Midbrain (tissue), 1 donor: ENCODE measurements around the gene UGT2B10.
"Not testable (repeated sequence)": the region's sequence is repeated elsewhere in the genome, so short reads cannot be mapped to it uniquely, and the experiment has no call there.

Experiments used
- DNase-seq: peaks from one replicate; lab custom pipeline; 2025; lab: John Stamatoyannopoulos, UW

The UGT2B10 gene

DNA sequence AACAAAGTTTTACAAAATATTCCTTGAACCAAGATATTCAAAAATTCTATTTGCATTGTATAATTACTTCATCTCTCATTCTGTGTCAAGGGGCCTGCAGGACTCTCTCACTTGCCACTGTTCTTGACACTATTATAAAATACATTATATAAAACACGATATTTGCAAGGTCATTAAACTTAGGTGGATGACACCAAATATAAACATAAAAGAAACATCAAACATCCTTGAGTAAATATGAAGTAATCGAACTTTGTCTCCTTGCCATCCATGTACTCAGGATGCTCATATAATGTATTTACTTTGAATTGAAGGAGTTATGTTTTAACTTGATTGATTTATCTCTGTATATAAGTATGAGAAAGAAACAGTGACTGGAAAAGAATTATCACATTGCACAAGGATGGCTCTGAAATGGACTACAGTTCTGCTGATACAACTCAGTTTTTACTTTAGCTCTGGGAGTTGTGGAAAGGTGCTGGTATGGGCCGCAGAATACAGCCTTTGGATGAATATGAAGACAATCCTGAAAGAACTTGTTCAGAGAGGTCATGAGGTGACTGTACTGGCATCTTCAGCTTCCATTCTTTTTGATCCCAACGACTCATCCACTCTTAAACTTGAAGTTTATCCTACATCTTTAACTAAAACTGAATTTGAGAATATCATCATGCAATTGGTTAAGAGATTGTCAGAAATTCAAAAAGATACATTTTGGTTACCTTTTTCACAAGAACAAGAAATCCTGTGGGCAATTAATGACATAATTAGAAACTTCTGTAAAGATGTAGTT lies at the start of gene UGT2B10:
TSS of gene UGT2B10 (plus strand) at position 378 of the 793 bp plus-strand sequence. CDS start at position 404, 26 bp downstream.
- not testable (repeated sequence) for DNase-seq

DNA sequence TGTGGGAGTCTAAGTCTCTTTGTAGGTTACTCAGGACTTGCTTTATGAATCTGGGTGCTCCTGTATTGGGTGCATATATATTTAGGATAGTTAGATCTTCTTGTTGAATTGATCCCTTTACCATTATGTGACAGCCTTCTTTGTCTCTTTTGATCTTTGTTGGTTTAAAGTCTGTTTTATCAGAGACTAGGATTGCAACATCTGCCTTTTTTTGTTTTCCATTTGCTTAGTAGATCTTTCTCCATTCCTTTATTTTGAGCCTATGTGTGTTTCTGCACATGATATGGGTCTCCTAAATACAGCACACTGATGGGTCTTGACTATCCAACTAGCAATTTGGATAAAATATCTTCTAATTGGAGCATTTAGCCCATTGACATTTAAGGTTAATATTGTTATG lies 44.0 kb upstream of the UGT2B10 start:
- DNase-seq: not testable (repeated sequence)

DNA sequence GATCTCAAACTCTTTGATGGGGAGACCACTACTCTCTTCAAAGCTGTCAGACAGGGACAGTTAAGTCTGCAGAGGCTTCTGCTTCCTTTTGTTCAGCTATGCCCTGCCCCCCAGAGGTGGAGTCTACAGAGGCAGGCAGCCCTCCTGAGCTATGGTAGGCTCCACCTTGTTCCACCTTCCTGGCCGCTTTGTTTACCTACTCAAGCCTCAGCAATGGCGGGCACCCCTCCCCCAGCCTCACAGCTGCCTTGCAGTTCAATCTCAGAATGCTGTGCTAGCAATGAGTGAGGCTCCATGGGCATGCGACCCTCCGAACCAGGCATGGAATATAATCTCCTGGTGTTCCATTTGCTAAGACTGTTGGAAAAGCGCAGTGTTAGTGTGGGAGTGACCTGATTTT lies 42.1 kb upstream of the UGT2B10 start:
- no peak for DNase-seq

DNA sequence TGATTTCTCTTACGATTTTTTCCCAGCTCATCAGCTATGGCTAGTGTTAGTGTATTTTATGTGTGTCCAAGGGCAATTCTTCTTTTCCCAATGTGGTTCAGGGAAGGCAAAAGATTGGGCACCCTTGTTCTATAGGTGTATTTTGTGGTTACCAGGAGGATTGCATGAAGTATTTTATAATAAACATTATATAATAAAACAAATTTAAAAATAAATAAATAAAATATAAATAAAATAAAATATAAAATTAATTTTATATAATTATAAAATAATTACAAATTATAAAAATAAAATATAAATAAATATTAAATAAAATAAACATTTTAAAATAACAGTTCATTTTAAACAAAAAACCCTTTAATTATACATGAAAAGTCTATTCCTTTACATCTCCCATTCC lies 35.6 kb upstream of the UGT2B10 start:
- no peak for DNase-seq

DNA sequence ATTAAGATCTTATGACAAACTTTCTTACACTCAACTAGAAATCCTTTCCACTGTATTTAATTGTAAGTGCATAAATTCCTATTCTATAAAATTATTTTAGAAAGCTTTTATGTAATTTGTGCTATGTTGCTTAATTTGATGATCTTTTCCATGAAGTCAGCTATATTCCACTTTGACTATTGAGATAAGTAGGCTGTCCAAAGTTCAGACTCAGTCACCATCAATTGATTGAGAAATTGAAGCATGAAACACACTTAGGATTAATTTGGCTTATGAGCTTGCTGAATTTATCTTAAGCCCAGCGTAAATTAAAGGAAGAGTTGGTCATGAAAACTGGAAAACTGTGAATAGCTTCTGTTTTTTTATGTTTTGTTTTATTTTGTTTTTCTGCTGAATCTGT lies 18.7 kb upstream of the UGT2B10 start:
- DNase-seq: no peak

DNA sequence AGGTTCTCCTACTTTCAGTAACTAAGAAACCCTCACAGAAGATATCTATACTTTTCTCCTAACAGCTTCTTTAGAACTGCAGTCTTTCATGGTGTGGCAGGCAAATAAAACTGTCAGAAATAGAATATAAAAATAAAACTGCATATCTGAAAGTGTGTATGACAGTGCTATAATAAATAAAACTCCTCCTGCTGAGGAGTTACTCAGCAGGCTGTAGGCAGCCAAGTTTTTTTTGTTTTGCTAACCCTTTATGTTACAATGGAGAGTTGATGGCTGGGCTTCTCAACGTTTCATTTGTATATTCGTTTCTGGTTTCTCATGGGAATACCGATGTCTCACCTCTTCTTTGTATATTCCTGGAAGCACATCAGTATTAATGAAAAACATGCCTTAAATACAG lies 18.2 kb upstream of the UGT2B10 start:
- no peak for DNase-seq

DNA sequence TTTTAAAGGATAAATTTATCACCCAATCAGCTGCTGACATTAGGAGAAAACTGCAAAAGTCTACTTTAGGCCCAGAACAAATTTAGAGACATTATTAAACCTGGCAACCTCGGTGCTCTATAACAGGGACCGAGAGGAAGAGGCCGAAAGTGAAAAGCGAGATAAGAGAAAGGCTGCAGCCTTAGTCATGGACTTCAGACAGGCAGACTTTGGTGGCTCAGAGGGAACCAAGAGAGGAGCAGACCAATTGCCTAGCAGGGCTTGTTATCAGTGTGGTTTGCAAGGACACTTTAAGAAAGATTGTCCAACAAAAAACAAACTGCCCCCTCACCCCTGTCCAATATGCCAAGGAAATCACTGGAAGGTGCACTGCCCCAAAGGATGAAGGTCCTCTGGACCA lies 12.8 kb upstream of the UGT2B10 start:
- DNase-seq: no peak

DNA sequence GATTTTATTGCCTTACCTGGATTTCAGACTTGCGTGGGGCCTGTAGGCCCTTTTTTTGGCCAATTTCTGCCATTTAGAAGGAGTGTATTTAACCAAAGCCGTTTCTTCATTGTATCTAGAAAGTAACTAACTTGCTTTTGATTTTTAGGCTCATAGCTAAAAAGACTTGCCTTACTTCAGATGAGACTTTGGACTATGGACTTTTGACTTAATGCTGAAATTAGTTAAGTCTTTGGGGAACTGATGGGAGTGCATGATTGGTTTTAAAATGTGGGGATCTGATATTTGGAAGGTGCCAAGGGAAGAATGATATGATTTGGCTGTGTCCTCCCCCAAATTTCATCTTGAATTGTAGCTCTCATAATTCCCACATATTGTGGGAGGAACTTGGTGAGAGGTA lies 7.7 kb upstream of the UGT2B10 start:
- DNase-seq: no peak

DNA sequence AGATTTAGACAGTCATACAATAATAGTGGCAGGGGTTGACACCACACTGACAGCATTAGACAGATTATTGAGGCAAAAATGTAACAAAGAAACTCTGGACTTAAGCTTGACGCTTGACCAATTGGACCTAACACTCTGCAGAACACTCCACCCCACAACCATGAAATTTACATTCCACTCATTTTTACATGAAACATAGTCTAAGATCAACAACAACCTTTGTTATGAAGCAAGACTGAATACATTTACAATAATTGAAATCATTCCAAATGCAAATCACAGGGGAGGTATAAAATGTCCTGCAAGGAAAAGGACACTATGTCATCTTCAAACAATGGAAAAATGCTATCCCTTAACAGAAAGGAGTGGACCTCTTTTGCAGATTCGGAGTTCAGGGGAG lies 4.9 kb upstream of the UGT2B10 start:
- DNase-seq: no peak

DNA sequence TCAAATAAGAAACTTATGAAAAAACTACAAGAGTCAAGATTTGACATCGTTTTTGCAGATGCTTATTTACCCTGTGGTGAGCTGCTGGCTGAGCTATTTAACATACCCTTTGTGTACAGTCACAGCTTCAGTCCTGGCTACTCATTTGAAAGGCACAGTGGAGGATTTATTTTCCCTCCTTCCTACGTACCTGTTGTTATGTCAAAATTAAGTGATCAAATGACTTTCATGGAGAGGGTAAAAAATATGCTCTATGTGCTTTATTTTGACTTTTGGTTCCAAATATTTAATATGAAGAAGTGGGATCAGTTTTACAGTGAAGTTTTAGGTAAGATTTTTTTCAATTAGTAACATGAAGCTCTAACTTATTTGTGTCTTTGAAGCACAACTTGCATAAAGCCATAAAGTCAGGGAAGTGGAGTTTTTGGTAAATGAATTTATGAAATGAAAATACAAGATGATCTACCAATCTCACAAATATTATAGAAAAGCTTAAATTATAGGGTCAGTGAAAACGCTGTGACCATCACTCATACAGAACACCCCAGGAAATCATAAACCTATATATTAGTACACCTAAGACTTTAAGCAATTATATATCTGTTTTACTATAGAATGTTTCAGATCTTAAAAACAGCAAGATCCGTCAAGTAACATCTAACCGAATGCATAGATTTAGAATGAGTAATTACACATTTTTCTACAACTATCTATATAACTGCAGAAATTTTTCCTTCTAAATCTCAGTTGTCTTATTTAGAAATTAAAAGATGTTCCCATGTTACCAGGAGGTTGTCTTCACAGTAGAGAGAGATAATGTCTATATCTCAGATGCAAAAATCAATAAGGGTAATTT lies 844 bp downstream of the UGT2B10 start:
- not testable (repeated sequence) for DNase-seq

DNA sequence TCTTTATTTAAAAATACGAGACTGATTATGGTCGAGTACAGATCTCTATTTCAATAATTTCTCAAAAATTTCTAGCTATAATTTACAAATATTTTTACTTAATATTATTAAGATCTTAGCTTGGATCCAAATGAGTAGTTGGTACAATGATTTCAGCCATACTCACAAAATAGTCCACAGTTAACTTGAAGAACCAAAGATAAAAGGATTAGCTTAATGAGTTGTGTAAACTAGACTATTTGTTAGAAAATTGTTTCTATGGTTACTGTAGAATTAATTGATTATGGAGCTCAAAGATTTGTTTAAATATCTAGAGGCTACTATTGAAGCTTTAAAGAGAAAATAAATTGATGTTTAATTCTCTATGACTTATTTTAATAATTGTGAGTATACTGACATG lies 1.6 kb downstream of the UGT2B10 start:
- DNase-seq: no peak

DNA sequence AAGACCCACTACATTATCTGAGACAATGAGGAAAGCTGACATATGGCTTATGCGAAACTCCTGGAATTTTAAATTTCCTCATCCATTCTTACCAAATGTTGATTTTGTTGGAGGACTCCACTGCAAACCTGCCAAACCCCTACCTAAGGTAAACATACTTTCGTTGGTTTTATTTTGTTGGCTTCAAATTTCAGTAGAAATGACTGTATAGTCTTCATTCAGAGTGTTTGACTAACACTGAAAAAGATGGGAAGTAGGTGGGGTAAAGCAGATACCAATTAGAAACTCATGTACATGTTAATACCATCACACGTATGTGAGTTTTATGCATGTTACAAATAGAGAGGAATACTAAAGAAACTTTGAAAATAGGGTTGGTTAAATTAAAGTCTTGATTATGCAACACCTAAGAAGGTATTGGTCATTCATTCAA lies 2.3 kb downstream of the UGT2B10 start:
- DNase-seq: not testable (repeated sequence)

DNA sequence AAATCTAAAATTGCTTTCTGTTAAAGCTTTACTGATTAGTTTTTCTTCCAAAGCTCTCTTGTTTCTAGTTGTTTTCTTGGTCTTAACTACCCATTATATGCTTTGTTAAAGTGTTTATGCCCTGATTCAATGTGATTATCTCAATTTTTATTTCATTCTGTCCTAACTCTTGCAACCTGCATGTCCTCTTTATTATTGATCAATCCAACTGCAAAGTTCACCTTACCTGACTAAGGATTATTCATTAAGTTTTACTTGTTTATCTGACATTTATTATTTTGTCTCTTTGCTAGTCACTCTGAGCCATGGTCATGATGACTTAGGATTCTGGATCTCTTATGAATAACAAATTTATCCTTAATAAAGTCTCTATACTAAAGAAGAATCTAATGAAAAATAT lies 15.8 kb downstream of the UGT2B10 start:
- no peak for DNase-seq

DNA sequence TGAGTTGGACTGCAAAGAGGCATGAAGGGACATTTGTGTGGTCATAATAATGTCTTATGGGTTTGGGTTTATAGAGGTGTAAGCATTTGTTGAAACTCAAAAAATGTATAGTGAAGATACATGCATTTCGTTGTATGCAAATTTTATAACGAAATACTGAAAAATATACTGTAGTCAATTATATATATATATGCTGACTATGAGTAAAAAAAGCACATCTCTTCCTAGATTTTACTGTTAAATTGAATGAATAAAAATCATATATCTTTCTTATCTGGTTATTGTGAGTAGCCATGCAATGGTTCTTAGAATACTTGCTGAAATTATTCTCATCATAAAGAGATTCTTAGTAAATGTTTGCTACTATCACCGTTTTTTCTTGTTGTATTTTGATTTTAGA lies 34.5 kb downstream of the UGT2B10 start:
- DNase-seq: no peak

DNA sequence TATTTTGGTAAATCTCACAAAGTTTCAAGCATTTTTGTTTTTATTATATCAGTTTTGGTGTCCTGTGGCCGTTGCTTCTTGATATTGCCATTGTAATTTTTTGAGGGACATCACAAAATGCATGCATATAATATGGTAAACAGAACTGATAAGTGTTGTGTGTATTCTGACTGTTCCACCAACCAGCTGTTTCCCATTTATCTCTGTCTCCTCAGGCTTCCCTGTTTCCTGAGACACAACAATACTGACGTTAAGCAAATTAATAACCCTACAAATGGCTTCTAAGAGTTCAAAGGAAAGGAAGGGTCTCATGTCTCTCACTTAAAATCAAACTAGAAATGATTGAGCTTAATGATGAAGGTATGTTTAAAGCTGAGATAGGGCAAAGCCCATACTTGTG lies 40.0 kb downstream of the UGT2B10 start:
- DNase-seq: no peak

DNA sequence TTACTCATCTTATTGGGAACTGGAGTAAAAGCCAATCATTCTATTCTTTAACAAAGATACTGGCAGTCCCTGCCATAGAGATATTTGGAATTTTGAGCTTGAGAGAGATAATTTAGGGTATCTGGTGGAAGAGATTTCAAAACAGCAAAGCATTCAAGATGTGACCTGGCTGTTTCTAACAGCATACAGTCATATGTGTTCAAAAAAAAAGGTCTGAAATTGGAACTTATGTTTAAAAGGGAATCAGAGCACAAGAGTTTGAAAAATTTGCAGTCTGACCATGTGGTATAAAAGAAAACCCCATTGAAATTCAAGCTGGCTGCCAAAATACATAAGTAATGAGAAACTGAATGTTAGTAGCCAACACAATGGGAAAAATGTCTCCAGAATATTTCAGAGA lies 42.2 kb downstream of the UGT2B10 start:
- DNase-seq: no peak

DNA sequence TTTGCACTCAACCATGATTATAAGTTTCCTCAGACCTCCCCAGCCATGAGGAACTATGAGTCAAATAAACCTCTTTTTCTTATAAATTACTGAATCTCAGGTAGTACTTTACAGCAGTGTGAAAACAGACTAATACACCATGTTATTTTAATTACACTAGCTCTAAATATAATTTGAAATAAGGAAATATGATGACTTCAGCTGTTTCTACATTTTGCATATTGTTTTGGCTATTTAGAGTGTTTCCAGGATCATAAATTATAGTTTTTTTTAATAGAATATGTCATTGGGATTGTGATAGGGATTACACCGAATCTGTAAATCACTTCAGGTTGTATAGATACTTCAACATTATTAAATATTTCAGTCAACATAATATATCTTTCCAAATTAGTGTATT lies 43.9 kb downstream of the UGT2B10 start:
- DNase-seq: no peak

DNA sequence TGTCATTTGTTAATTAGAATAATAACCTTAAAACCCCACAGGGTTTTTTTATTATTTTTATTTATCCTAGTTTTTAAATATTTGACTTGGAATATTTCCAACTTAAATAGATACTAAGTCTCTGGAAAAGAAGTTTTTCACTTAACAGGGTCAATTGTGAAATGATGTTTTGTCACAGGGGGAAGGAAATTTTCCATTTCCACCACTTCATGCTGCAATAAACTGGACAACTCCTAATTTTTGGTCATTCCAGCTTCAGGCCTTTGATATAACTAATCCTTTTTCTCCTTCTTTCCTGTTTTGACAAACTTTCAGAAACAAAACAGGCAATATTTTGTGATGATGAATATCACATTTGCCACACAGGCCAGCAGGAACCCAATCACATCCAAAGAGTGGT lies 45.3 kb downstream of the UGT2B10 start:
- DNase-seq: no peak

DNA sequence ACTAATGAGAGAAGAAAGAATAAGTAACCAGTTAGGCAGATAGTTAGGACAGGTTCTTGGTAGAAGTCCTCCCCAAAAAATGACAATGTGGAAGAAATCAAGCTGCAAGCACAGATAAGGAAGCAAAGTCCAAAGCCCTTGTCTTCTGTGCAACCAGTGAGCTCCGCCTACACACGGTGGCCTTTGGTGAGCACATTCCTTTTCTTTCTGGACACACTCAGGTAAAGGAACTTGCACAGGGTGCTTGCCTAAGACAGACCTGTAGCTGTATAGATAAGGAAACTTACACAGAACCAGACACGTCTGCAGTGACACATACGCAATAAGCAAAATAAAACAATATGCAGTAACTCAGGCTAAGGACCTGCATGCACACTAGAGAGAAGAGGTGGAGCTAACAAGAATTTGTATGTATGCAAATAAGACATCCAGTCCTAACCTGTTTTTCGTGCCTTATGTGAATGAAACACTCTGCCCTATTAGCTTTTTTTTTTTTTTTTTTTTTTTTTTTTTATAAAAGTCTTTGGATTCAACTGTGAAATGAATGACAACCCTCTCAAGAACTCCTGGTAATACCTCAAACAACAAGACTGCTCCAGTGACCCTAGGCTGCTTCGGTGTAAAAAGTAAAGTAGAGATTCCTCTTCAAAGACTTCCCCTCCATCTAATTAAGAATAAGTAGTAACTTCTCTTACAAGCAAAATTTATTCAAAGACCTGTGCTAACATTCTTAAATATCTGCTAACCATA lies 48.8 kb downstream of the UGT2B10 start:
- no peak for DNase-seq

DNA sequence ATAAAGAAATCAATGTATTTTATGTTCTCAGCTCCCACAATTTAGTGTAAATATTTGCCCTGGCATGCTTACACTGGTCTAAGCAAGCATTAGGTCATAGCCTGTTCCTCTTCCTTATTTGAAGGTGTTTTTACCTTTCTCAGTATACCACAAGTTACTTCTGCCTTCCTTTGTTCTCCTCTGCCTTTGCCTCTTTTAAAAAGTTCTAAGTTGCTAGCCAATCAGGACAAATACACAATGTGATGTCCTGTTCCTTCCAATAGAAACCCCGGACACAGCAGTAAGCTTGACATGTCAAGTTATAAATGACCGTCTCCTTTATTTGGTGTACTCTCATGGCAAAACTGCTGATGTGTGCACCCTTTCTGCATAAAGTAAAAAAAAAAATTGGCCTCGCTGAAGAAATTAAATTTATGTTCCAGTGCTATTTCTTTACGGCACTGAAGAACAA lies 49.4 kb downstream of the UGT2B10 start:
- DNase-seq: no peak

DNA sequence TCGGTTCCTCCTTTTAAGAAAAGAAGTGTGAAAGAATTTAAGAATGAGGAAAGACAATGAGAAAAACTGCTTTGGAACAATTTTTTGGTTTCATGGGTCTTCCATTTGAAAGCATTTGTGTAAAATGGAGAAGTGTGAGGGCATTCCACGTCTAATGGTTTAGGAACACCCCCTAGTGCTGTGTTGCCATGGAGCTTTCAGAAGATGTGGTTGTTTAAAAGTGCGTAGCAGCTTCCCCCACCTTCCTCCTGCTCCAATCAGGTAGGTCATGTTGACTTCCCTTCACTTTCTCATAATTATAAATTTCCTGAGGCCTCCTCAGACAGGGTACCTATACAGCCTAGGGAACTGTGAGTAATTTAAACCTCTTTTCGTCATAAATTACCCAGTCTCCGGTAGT lies 50.0 kb downstream of the UGT2B10 start:
- DNase-seq: no peak

DNA sequence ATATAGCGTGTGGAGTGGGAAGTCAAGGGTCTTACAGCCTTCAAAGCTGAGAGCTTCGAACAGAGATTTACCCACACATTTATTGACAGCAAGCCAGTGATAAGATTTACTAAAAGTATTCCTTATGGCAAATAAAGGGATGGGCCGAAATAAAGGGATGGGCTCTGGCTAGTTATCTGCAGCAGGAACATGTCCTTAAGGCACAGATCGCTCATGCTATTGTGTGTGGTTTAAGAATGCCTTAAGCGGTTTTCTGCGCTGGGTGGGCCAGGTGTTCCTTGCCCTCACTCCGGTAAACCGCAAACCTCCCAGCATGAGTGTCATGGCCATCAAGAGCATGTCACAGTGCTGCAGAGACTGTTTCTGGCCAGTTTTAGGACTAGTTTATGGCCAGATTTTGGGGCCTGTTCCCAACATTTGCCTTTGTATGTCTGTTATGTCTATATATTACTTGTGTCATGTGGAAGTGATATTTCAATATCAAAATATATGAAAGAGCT lies 53.5 kb downstream of the UGT2B10 start:
- no peak for DNase-seq
